Neural progenitor cell (in vitro differentiated cells): ENCODE data around the gene NR3C2. TPM values are rescaled to one million over a fixed set of nuclear protein-coding genes. Genes with fewer than 3 reads are reported as not detected.
A peak's percentile ranks its signal among the peaks of the same experiment; 100 is the strongest.

Experiments used
- DNase-seq: peaks from one replicate; pipeline ENCODE4 v3.0.0-alpha.2; 2016; ENCODE audit warnings: low spot score
- H2AFZ ChIP-seq: fragments of 200-600 bp; sonication (generic); replicated peaks from 2 replicates; pipeline ENCODE4 v1.6.1; 2016; ENCODE audit warnings: antibody characterized with exemption
- H3F3A ChIP-seq: fragments of 200-600 bp; sonication (generic); 2 replicates; pipeline ENCODE4 v1.6.1; 2016; ENCODE audit warnings: antibody characterized with exemption, low read depth
- H3K27ac ChIP-seq: fragments of 200-600 bp; sonication (generic); 2 replicates; pipeline ENCODE4 v1.5.1; 2016; ENCODE audit warnings: mild to moderate bottlenecking
- H3K27me3 ChIP-seq: fragments of 200-600 bp; sonication (generic); 2 replicates; pipeline ENCODE4 v1.6.1; 2016; ENCODE audit warnings: mild to moderate bottlenecking, moderate library complexity
- H3K36me3 ChIP-seq: fragments of 200-600 bp; sonication (generic); 2 replicates; pipeline ENCODE4 v1.5.1; 2016
- H3K4me1 ChIP-seq: fragments of 200-600 bp; sonication (generic); 2 replicates; pipeline ENCODE4 v1.6.1; 2016; ENCODE audit warnings: mixed run types
- H3K4me2 ChIP-seq: fragments of 200-600 bp; sonication (generic); 2 replicates; pipeline ENCODE4 v1.6.1; 2016
- H3K4me3 ChIP-seq: fragments of 200-600 bp; sonication (generic); 2 replicates; pipeline ENCODE4 v1.5.1; 2016
- H3K79me2 ChIP-seq: fragments of 200-600 bp; sonication (generic); 2 replicates; pipeline ENCODE4 v1.6.1; 2016; ENCODE audit warnings: low read depth
- H3K9ac ChIP-seq: fragments of 200-600 bp; sonication (generic); 2 replicates; pipeline ENCODE4 v1.6.1; 2016
- H3K9me3 ChIP-seq: fragments of 200-600 bp; sonication (generic); 2 replicates; pipeline ENCODE4 v1.5.1; 2016; ENCODE audit warnings: low read depth
- H4K20me1 ChIP-seq: fragments of 200-600 bp; sonication (generic); 2 replicates; pipeline ENCODE4 v1.6.1; 2016; ENCODE audit warnings: low read depth
- H3K27ac Mint-ChIP-seq: 3 replicates; pipeline ENCODE4 v1.8.0; 2021; ENCODE audit warnings: mixed read lengths
- H3K27me3 Mint-ChIP-seq: 2 replicates; pipeline ENCODE4 v1.8.0; 2022; ENCODE audit warnings: low read depth, mild to moderate bottlenecking, inconsistent platforms, moderate library complexity, mixed read lengths; ENCODE audit not compliant: insufficient read depth
- H3K36me3 Mint-ChIP-seq: 3 replicates; pipeline ENCODE4 v1.8.0; 2021; ENCODE audit warnings: mixed read lengths
- H3K4me1 Mint-ChIP-seq: 3 replicates; pipeline ENCODE4 v1.8.0; 2021; ENCODE audit warnings: mixed read lengths
- H3K4me3 Mint-ChIP-seq: 3 replicates; pipeline ENCODE4 v1.8.0; 2021; ENCODE audit warnings: mild to moderate bottlenecking, moderate library complexity, mixed read lengths
- H3K9me3 Mint-ChIP-seq: 3 replicates; pipeline ENCODE4 v1.8.0; 2020; ENCODE audit warnings: mixed read lengths
- EZH2 ChIP-seq: fragments of 200-600 bp; sonication (generic); IDR thresholded peaks from 2 replicates; pipeline ENCODE4 v1.6.1; 2017; ENCODE audit warnings: antibody characterized with exemption, mild to moderate bottlenecking, moderate library complexity
- EZH2phosphoT487 ChIP-seq: fragments of 200-600 bp; sonication (generic); IDR thresholded peaks from 2 replicates; pipeline ENCODE4 v1.6.1; 2017; ENCODE audit warnings: antibody characterized with exemption
- total RNA-seq: library from RNA; depleted of rRNA; stranded (reverse); fragments of >200 nt; gene quantifications from 2 replicates; pipeline ENCODE4 v1.2.3, GENCODE V29; 2015; ENCODE audit warnings: low replicate concordance
- TF ChIP-seq, protein P1 (sequence below): fragments of 200-600 bp; sonication (generic); IDR thresholded peaks from 2 replicates; pipeline ENCODE4 v1.5.1; 2017; ENCODE audit warnings: antibody characterized with exemption, mild to moderate bottlenecking

Gene NR3C2
- total RNA-seq, 1 donor from 2014 or later, result 0.73 TPM

DNA sequence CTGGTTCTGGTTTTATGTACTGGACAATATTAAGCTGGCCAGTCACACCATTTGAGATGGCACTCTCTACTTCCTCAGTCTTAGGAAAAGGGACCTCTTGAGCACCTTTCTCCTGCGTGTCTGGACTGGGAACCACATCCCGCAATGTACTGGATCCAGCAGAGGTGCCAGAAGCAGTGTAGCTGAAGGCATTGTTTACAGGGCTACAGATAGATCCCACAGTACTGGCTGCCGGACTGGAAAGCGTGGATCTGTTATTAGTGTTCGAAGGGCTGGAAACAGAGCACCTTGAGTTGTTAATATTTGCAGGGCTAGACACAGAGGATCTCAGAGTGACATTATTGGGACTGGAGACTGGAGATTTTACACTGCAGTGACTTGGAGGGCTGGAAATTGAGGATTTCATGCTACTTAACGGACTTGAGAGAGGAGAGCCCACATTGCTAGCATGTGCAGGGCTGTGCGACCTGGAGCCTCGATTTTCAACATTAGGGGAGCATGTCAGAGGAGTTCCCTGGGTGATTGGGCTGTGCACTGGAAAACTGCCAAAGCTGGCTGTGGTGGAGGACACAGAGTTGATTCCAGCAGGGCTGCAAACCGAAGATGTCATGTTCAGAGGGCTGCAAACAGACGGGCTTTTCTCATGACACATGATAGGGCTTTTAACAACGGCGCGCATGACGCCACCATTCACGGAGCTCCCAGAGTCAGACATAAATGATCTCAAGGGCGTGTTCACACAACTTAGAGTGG, 6.4 kb downstream of the NR3C2 start:
- no peaks in the 10 kb centered on the region for H3K9me3 ChIP-seq
- H2AFZ ChIP-seq, result peak overlapping the region; percentile 9
- H3K27me3 Mint-ChIP-seq, result peaks cover 15% of the 10 kb centered on the region
- peaks cover 19% of the 10 kb centered on the region for H3K27me3 ChIP-seq
- H3K4me1 ChIP-seq, result no peaks in the 10 kb centered on the region
- H3K9me3 Mint-ChIP-seq, result no peaks in the 10 kb centered on the region
- H3K27ac ChIP-seq, result no peak overlapping the region
- no peak overlapping the region for H3K27ac Mint-ChIP-seq
- H3F3A ChIP-seq, result no peaks in the 10 kb centered on the region
- no peaks in the 10 kb centered on the region for H3K36me3 Mint-ChIP-seq
- H4K20me1 ChIP-seq, result no peaks in the 10 kb centered on the region
- no peaks in the 10 kb centered on the region for H3K4me1 Mint-ChIP-seq
- no peak overlapping the region for H3K9ac ChIP-seq
- DNase-seq, result no peak
- H3K4me3 ChIP-seq, result no peak overlapping the region
- H3K4me3 Mint-ChIP-seq, result no peak overlapping the region
- no peaks in the 10 kb centered on the region for H3K36me3 ChIP-seq
- TF ChIP-seq EZH2, result no peak
- TF ChIP-seq, protein P1, sequence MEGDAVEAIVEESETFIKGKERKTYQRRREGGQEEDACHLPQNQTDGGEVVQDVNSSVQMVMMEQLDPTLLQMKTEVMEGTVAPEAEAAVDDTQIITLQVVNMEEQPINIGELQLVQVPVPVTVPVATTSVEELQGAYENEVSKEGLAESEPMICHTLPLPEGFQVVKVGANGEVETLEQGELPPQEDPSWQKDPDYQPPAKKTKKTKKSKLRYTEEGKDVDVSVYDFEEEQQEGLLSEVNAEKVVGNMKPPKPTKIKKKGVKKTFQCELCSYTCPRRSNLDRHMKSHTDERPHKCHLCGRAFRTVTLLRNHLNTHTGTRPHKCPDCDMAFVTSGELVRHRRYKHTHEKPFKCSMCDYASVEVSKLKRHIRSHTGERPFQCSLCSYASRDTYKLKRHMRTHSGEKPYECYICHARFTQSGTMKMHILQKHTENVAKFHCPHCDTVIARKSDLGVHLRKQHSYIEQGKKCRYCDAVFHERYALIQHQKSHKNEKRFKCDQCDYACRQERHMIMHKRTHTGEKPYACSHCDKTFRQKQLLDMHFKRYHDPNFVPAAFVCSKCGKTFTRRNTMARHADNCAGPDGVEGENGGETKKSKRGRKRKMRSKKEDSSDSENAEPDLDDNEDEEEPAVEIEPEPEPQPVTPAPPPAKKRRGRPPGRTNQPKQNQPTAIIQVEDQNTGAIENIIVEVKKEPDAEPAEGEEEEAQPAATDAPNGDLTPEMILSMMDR, result no peak
- no peak for TF ChIP-seq EZH2phosphoT487
- no peaks in the 10 kb centered on the region for H3K79me2 ChIP-seq
- no peak overlapping the region for H3K4me2 ChIP-seq

DNA sequence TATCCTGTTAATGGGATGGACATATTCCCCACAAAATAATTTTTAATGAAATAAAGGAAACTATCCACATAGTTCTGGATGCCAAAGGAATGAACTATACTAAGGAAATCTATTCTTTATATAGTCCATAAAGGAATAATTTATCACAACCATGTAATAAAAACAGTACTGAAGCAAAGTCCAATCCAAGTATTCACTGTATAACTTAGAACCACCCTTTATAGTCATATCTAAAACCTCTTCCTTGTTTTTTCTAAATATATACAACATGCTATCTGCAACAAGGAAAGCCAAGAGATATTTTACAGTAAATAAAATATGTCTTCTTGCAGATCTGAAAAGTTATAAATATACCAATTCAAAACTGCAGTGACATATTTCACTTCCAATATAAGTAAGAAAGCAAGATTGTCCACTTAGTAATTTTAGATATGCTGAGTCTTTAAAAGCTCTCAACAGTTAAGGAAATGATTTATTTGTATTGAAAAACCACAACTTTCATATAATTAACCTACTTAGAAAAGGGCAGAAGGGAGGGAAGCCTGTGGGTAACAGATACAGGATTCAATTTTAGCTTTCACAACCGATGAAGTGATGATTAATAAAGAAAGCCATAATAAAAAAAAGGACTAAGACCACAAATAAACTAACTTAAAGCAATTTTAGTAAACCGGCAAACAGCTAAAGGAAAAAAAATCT, 8.0 kb downstream of the NR3C2 start:
- Histone ChIP-seq H3K4me2 (no peak overlapping the region), H3K9me3 (no peaks in the 10 kb centered on the region), H3K79me2 (no peaks in the 10 kb centered on the region), H3K36me3 (no peaks in the 10 kb centered on the region), H3K4me1 (no peaks in the 10 kb centered on the region), H3K4me3 (no peak overlapping the region), H2AFZ (no peak overlapping the region), H3F3A (no peaks in the 10 kb centered on the region), H3K27me3 (peaks cover 3% of the 10 kb centered on the region), H4K20me1 (no peaks in the 10 kb centered on the region), H3K9ac (no peak overlapping the region), H3K27ac (no peak overlapping the region)
- Mint-ChIP-seq H3K9me3 (no peaks in the 10 kb centered on the region), H3K36me3 (no peaks in the 10 kb centered on the region), H3K4me3 (no peak overlapping the region), H3K4me1 (no peaks in the 10 kb centered on the region), H3K27ac (no peak overlapping the region), H3K27me3 (peaks cover 6% of the 10 kb centered on the region)
- no peak for DNase-seq
- TF ChIP-seq EZH2, result no peak
- no peak for TF ChIP-seq EZH2phosphoT487
- TF ChIP-seq, protein P1, result no peak

DNA sequence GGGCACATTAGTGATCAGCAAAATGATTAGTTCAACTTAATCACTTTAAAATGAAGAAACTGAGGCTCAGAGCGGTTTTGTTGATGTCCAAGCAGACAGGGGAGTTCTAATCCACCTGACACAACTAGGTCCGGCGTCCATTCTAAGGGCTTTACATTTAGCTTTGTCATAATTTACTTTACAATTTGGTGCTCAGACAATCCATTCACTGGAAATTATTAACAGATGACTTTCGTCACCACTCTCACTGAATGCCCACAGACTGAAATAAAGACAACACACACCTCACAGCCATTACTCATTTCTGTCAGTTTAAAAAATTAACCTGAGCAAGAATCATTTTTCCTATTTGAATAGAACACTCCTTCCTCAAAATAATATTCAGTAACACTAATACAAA, 10.8 kb downstream of the NR3C2 start:
- Histone ChIP-seq H3K4me3 (no peak overlapping the region), H3K79me2 (no peaks in the 10 kb centered on the region), H3F3A (no peaks in the 10 kb centered on the region), H3K4me2 (no peak overlapping the region), H3K9ac (no peak overlapping the region), H3K27ac (no peak overlapping the region), H3K27me3 (no peaks in the 10 kb centered on the region), H2AFZ (no peak overlapping the region), H3K9me3 (no peaks in the 10 kb centered on the region), H3K4me1 (no peaks in the 10 kb centered on the region), H4K20me1 (no peaks in the 10 kb centered on the region), H3K36me3 (no peaks in the 10 kb centered on the region)
- H3K4me1 Mint-ChIP-seq, result no peaks in the 10 kb centered on the region
- H3K27ac Mint-ChIP-seq, result no peak overlapping the region
- DNase-seq, result no peak
- no peaks in the 10 kb centered on the region for H3K36me3 Mint-ChIP-seq
- no peaks in the 10 kb centered on the region for H3K9me3 Mint-ChIP-seq
- H3K27me3 Mint-ChIP-seq, result peaks cover 6% of the 10 kb centered on the region
- TF ChIP-seq EZH2phosphoT487 (no peak), EZH2 (no peak)
- TF ChIP-seq, protein P1, result no peak
- H3K4me3 Mint-ChIP-seq, result no peak overlapping the region
